Measurements from ENCODE around the gene GYG2. TPM values are rescaled to one million over a fixed set of nuclear protein-coding genes. Genes with fewer than 3 reads are reported as not detected.
"Not testable (repeated sequence)": the region's sequence is repeated elsewhere in the genome, so short reads cannot be mapped to it uniquely, and the experiment has no call there.

GYG2 gene
- total RNA-seq, 2 donors from 2014 or later, result 4.3 to 6.0 TPM

DNA sequence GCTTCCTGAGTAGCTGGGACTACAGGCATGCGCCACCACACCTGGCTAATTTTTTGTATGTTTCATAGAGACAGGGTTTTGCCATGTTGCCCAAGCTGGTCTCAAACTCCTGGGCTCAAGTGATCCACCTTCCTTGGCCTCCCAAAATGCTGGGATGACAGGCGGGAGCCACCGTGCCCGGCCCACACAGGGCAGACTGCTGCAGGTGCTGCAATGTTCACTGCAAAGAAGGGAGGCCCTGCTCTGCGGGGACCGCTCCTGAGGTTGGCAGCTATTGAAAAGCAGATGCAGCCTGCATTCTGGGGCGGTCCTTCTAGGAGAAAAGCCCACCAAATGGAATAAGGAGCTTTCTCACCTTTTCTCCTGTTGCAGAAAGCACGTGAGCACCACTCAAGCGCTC is 95.4 kb downstream of the GYG2 start:
- H3K9me3 ChIP-seq, result no peaks in the 10 kb centered on the region
- no peaks in the 10 kb centered on the region for H3K27me3 ChIP-seq
- H3K36me3 ChIP-seq, result peaks cover 19% of the 10 kb centered on the region
- no peak for DNase-seq (ENCODE audit: low spot score)
- H3K4me3 ChIP-seq, result no peak overlapping the region
- H3K27ac ChIP-seq, result no peak overlapping the region
- TF ChIP-seq, protein P1, sequence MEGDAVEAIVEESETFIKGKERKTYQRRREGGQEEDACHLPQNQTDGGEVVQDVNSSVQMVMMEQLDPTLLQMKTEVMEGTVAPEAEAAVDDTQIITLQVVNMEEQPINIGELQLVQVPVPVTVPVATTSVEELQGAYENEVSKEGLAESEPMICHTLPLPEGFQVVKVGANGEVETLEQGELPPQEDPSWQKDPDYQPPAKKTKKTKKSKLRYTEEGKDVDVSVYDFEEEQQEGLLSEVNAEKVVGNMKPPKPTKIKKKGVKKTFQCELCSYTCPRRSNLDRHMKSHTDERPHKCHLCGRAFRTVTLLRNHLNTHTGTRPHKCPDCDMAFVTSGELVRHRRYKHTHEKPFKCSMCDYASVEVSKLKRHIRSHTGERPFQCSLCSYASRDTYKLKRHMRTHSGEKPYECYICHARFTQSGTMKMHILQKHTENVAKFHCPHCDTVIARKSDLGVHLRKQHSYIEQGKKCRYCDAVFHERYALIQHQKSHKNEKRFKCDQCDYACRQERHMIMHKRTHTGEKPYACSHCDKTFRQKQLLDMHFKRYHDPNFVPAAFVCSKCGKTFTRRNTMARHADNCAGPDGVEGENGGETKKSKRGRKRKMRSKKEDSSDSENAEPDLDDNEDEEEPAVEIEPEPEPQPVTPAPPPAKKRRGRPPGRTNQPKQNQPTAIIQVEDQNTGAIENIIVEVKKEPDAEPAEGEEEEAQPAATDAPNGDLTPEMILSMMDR (IDR thresholded peaks at IDR 0.05), result no peak
- H3K4me1 ChIP-seq, result no peaks in the 10 kb centered on the region

DNA sequence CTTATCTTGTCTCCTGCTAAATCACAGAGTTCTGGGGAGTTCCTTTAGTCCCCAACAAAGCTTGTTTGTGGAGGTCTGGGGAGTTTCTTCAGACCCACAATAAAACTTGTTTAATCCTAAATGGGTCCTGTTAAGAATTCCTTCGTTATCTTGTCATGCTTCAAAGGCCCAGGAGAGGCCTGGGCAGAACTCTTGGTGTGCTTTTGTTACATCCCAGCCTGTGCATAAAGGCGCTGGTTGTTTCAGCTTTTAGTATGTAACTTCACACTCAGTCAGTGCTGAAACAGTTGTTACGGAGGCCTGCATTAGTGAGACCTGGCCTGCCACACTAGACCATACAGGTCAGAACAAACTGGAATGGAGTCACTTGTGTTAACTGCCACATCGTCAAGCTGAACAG is 97.5 kb downstream of the GYG2 start:
- not testable (repeated sequence) for DNase-seq (ENCODE audit: low spot score); H3K27me3 ChIP-seq; H3K4me3 ChIP-seq; H3K27ac ChIP-seq; H3K4me1 ChIP-seq; H3K36me3 ChIP-seq; H3K9me3 ChIP-seq

DNA sequence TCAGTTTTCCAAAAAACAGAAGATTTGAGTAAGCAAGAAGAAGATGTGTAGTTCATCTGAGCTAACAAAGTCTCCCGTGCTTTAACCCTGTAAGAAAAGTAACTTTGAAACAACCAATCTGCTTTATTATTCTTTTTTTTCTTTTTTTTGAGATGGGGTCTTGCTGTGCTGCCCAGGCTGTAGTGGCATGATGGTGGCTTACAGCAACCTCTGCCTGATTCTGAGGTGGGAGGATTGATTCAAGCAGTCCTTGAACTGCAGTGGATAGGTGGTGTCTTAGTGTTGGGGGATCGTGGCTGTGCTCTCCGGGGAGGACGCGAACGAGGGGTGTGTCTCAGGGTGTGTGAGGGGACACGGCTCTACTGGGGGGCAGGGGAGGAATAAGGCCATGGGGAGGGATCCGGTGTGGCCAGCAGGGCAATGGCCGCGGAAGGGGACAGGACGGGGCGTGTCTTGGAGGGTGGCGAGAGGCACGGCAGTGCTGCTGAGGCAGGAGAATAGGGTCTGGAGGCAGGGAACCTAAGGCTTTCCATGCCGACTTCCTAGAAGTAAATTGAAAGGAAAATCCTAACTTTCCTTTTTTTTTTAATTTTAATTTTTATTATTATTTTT is 98.0 kb downstream of the GYG2 start:
- no peak for DNase-seq (ENCODE audit: low spot score)
- TF ChIP-seq, protein P1 (IDR thresholded peaks at IDR 0.05), result no peak
- H3K9me3 ChIP-seq, result peaks cover 0 to 13% of the 10 kb centered on the region in 2 donors
- no peaks in the 10 kb centered on the region for H3K27me3 ChIP-seq
- no peak overlapping the region for H3K4me3 ChIP-seq
- H3K36me3 ChIP-seq, result no peaks in the 10 kb centered on the region
- H3K4me1 ChIP-seq, result peaks cover 0 to 5% of the 10 kb centered on the region in 2 donors
- H3K27ac ChIP-seq, result no peak overlapping the region

DNA sequence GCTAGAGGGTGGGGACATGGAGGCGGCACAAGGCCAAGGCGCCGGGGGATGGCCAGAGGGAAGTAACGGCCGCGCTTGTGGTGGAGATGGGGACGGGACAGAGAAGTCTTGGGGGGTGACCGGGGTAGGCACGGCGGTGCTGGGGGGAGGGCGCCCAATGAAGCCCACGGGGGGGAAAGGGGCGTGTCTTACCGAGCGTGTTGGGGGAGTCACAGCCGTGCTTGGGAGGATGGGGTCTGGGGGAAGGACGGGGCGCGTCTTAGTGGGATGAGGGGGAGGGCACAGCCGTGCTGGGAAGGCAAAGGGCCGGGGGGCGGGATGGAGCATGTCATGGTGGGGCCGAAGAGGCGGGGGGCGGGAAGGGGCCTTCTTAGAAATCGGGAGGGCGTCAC is 99.5 kb downstream of the GYG2 start:
- Histone ChIP-seq H3K27me3 (no peaks in the 10 kb centered on the region), H3K36me3 (no peaks in the 10 kb centered on the region), H3K4me1 (peaks cover 0 to 5% of the 10 kb centered on the region in 2 donors), H3K27ac (peak overlapping the region; percentile 93 to 95), H3K9me3 (peaks cover 0 to 13% of the 10 kb centered on the region in 2 donors), H3K4me3 (peak overlapping the region; percentile 69 to 73)
- TF ChIP-seq, protein P1 (IDR thresholded peaks at IDR 0.05), result no peak
- peak; percentile 59 for DNase-seq (ENCODE audit: low spot score)

DNA sequence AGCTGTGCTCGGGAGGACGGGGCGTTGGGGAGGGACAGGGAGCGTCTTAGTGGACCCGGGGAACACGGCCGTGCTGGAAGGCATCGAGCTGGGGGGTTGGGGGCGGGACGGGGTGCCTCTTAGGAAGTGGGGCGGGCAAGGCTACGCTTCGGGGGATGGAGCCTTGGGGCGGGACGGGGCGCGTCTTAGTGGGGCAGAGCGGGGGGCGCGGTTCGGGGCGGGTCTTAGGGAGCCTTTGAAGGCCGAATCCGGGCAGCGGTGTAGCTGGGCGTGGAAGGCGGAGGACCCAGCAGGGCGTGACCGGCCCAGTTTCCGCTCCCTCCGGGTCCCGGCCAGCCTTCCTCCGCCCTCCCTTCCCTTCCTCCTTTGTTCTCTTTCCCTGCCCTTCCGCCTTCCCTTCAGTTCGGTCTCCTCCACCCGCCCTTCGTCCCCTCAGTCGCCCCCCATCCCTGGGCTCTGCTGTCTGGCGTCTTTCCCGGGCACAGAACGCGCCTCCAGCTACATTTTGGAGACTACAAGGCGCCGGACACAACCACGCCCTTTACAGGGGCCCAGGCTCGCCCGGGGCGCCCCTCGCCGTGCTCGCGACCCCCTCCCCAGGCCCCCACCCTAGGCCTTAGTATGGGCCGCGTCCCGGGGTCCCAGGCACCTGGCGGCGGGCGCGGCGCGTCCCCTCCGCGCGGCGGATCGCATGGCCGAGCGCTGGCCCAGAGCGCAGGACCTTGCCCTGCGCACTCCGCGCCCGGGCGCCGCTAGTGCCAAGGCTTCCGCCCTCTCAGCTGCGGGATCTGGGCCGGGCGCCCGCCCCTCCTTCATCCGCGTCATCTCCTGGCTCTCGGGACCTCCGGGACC is 100.1 kb downstream of the GYG2 start, which contains the start of gene ARSD:
Gene ARSD, minus strand, starts transcription at position 757 of the 852 bp plus-strand sequence. Its CDS starts 64 bp downstream, at position 693.
- TF ChIP-seq, protein P1 (IDR thresholded peaks at IDR 0.05), result no peak
- Histone ChIP-seq H3K4me3 (peak within 1 kb of the TSS; percentile 69 to 73), H3K9me3 (peaks cover 0 to 13% of the 10 kb centered on the region in 2 donors), H3K4me1 (peaks cover 0 to 5% of the 10 kb centered on the region in 2 donors), H3K27ac (peak within 1 kb of the TSS; percentile 93 to 95), H3K36me3 (no peaks in the 10 kb centered on the region), H3K27me3 (no peaks in the 10 kb centered on the region)
- DNase-seq (ENCODE audit: low spot score), result peak; percentile 88

DNA sequence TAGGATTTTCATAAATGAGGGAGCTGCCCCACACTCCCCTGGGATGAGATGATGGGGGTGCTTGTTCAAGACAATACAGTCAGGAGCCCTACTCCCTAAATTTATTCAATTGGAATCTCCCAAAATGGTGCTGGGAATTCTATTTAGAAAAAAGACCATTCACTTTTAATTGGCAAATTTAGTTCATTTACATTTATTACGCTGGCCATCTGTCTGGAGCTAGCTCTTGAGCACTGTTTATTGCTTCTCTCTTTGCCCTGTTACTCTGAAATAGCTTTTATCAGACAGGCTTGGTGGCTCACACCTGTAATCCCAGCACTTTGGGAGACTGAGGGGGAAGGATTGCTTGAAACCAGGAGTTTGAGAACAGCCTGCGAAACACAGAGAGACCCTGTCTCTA is 102.4 kb downstream of the GYG2 start:
- TF ChIP-seq, protein P1 (IDR thresholded peaks at IDR 0.05), result no peak
- no peak overlapping the region for H3K27ac ChIP-seq
- peaks cover 0 to 13% of the 10 kb centered on the region in 2 donors for H3K9me3 ChIP-seq
- peaks cover 0 to 5% of the 10 kb centered on the region in 2 donors for H3K4me1 ChIP-seq
- no peak for DNase-seq (ENCODE audit: low spot score)
- no peak overlapping the region for H3K4me3 ChIP-seq
- H3K27me3 ChIP-seq, result no peaks in the 10 kb centered on the region
- H3K36me3 ChIP-seq, result no peaks in the 10 kb centered on the region

Data from right atrium auricular region (tissue), 2 donors.